Measurements from ENCODE around the gene SRGAP3. TPM values are rescaled to one million over a fixed set of nuclear protein-coding genes. Genes with fewer than 3 reads are reported as not detected.

Gene SRGAP3
- polyA plus RNA-seq, 3 donors = 0.27 to 1.3 (median 0.87) TPM

DNA sequence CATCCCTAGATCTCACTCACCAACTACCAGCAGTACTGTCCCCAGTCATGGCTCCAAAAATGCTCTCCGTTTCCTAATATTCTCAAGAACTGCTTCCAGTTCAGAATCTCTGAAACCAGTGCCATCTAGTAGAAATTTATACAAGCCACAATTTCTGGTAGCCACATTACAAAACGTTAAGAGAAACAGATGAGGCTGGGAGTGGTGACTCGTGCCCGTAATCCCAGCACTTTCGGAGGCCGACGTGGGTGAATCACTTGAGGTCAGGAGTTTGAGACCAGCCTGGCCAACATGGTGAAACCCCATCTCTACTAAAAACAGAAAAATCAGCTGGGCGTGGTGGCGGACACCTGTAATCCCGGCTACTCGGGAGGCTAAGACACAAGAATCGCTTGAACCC lies 207.8 kb downstream of the SRGAP3 start:
- Mint-ChIP-seq H3K9me3 (no peaks in the 10 kb centered on the region), H3K4me1 (peaks cover 12% of the 10 kb centered on the region), H3K27ac (no peak overlapping the region), H3K4me3 (no peak overlapping the region), H3K36me3 (no peaks in the 10 kb centered on the region), H3K27me3 (ENCODE audit: low read depth in 3 of 3) (peaks cover 0 to 3% (median 0%) of the 10 kb centered on the region in 3 donors)
- Histone ChIP-seq H3K9ac (ENCODE audit: insufficient read depth, low read length, poor library complexity, severe bottlenecking) (no peak overlapping the region), H4K20me1 (ENCODE audit: insufficient read depth, low read length) (no peaks in the 10 kb centered on the region), H3K4me3 (replicated peaks in 1 of 3; ENCODE audit: low read depth in 2 of 3, low read length in 3 of 3) (no peak overlapping the region), H2AFZ (ENCODE audit: insufficient read depth, low read depth, low read length, poor library complexity, severe bottlenecking) (no peak overlapping the region), H3K4me2 (replicated peaks; ENCODE audit: extremely low read depth, low read length, poor library complexity, severe bottlenecking) (no peak overlapping the region), H3K79me2 (ENCODE audit: insufficient read depth, low read length) (no peaks in the 10 kb centered on the region), H3K9me3 (replicated peaks in 1 of 2; ENCODE audit: control insufficient read depth in 1 of 2, insufficient read depth in 1 of 2, low read length in 2 of 2) (no peaks in the 10 kb centered on the region), H3K27ac (ENCODE audit: low read depth in 1 of 2, low read length in 2 of 2) (no peak overlapping the region), H3K27me3 (ENCODE audit: control insufficient read depth in 2 of 2, insufficient read depth in 2 of 2, low read length in 2 of 2) (no peaks in the 10 kb centered on the region), H3K36me3 (replicated peaks in 1 of 2; ENCODE audit: control insufficient read depth in 1 of 2, insufficient read depth in 2 of 2, low read length in 2 of 2) (no peaks in the 10 kb centered on the region), H3K4me1 (ENCODE audit: control insufficient read depth in 1 of 2, insufficient read depth in 2 of 2, low read length in 2 of 2) (peaks cover 13% of the 10 kb centered on the region in 2 donors)
- WGBS (ENCODE audit: insufficient coverage) = 100% methylated on average over 1 of the region's 12 CpGs
- TF ChIP-seq, protein P1, sequence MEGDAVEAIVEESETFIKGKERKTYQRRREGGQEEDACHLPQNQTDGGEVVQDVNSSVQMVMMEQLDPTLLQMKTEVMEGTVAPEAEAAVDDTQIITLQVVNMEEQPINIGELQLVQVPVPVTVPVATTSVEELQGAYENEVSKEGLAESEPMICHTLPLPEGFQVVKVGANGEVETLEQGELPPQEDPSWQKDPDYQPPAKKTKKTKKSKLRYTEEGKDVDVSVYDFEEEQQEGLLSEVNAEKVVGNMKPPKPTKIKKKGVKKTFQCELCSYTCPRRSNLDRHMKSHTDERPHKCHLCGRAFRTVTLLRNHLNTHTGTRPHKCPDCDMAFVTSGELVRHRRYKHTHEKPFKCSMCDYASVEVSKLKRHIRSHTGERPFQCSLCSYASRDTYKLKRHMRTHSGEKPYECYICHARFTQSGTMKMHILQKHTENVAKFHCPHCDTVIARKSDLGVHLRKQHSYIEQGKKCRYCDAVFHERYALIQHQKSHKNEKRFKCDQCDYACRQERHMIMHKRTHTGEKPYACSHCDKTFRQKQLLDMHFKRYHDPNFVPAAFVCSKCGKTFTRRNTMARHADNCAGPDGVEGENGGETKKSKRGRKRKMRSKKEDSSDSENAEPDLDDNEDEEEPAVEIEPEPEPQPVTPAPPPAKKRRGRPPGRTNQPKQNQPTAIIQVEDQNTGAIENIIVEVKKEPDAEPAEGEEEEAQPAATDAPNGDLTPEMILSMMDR (IDR thresholded peaks at IDR 0.05) = no peak
- intact Hi-C loops (cut with micrococcal nuclease) = no loop called here
- no peak for DNase-seq

DNA sequence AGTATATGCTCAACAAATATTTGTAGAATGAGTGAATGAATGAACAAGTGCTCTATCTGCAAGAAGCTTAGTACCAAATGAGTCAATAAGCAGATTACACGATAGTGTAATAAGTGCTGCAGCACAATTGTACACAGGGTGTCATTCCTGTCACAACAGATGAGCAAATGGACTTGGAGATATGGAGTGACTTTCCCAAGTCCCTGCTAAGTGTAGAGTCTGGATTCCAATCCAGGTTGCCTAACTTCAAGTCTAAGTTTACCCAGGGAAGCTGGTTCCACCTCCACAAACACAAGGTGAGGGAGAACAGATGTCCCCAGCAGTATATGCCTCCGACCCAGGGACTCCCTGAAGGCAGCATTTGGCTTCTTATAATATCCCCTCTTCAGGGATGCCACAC lies 208.4 kb downstream of the SRGAP3 start:
- H3K4me1 ChIP-seq (ENCODE audit: control insufficient read depth in 1 of 2, insufficient read depth in 2 of 2, low read length in 2 of 2) = peaks cover 19 to 20% of the 10 kb centered on the region in 2 donors
- intact Hi-C loops (cut with micrococcal nuclease) = no loop called here
- Mint-ChIP-seq H3K9me3 (no peaks in the 10 kb centered on the region), H3K36me3 (no peaks in the 10 kb centered on the region), H3K4me3 (no peak overlapping the region), H3K4me1 (peaks cover 18% of the 10 kb centered on the region), H3K27me3 (ENCODE audit: low read depth in 3 of 3) (peaks cover 0 to 3% (median 0%) of the 10 kb centered on the region in 3 donors), H3K27ac (no peak overlapping the region)
- no peaks in the 10 kb centered on the region for H3K36me3 ChIP-seq (replicated peaks in 1 of 2; ENCODE audit: control insufficient read depth in 1 of 2, insufficient read depth in 2 of 2, low read length in 2 of 2)
- no peaks in the 10 kb centered on the region for H3K27me3 ChIP-seq (ENCODE audit: control insufficient read depth in 2 of 2, insufficient read depth in 2 of 2, low read length in 2 of 2)
- H3K9me3 ChIP-seq (replicated peaks in 1 of 2; ENCODE audit: control insufficient read depth in 1 of 2, insufficient read depth in 1 of 2, low read length in 2 of 2) = no peaks in the 10 kb centered on the region
- no peak overlapping the region for H2AFZ ChIP-seq (ENCODE audit: insufficient read depth, low read depth, low read length, poor library complexity, severe bottlenecking)
- H3K79me2 ChIP-seq (ENCODE audit: insufficient read depth, low read length) = no peaks in the 10 kb centered on the region
- H3K9ac ChIP-seq (ENCODE audit: insufficient read depth, low read length, poor library complexity, severe bottlenecking) = no peak overlapping the region
- WGBS (ENCODE audit: insufficient coverage) = 78% methylated on average over 1 of the region's 2 CpGs
- no peak overlapping the region for H3K4me2 ChIP-seq (replicated peaks; ENCODE audit: extremely low read depth, low read length, poor library complexity, severe bottlenecking)
- no peak for DNase-seq
- H4K20me1 ChIP-seq (ENCODE audit: insufficient read depth, low read length) = no peaks in the 10 kb centered on the region
- no peak overlapping the region for H3K27ac ChIP-seq (ENCODE audit: low read depth in 1 of 2, low read length in 2 of 2)
- H3K4me3 ChIP-seq (replicated peaks in 1 of 3; ENCODE audit: low read depth in 2 of 3, low read length in 3 of 3) = no peak overlapping the region
- TF ChIP-seq, protein P1 (IDR thresholded peaks at IDR 0.05) = no peak

Data from CD14-positive monocyte (primary cell).